Measurements from ENCODE around the gene TELO2.
"Not testable (repeated sequence)": the region's sequence is repeated elsewhere in the genome, so short reads cannot be mapped to it uniquely, and the experiment has no call there.

TELO2 gene

DNA sequence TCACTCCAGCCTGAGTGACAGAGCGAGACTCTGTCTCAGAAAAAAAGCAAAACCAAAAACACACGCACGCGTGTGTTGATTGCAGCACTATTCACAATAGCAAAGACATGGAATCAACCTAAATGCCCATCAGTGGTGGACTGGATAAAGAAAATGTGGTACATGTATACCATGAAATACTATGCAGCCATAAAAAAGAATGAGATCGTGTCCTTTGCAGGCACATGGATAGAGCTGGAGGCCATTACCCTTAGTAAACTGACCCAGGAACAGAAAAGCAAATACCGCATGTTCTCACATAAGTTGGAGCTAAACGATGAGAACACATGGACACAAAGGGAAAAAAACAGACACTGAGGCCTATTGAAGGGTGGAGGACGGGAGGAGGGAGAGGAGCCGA is 14.2 kb upstream of the TELO2 start:
- not testable (repeated sequence) for DNase-seq

DNA sequence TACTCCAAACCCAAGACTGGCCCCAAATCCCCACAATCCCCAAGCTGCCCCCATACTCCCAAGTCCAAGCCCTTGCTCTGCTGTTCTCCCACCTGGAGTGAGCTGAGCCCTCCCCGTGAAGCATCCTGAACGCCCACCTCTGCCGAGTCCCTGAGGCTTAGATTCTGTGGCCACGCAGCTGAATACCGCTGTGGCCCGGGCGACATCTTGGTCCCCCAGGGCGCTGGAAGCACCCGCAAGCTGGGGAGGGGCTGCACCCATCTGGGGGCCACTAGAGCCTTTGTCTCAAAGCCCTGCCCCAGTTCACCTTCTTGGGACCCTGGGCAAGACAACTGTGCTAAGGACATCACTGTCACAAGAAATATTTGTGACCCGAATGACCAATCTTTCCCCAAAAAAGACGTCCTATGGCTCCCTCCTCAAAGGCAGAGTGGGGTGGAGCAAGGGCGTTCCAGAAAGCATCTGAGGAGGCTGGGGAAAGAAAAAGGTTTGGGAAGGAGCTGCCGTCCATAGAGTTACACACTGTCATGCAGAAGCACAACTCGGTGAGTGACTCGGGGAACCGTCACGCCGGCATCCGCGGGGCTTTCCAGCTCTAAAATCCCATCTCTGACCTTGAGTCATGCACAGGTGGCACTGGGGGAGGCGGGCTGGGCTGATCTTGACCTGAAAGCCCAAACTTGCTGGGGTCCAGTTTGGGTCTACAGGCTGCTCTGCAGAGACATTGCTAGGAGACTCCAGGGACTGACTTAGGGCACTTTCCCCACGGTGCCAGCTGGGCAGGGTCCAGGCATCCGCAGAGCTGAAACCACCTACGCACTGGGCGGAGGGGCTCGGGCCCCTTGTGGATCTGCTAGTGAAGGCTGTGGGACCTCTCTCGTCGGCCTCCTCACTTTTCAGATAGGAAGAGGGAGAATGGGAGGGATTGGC is 11.0 kb upstream of the TELO2 start:
- no peak for DNase-seq

DNA sequence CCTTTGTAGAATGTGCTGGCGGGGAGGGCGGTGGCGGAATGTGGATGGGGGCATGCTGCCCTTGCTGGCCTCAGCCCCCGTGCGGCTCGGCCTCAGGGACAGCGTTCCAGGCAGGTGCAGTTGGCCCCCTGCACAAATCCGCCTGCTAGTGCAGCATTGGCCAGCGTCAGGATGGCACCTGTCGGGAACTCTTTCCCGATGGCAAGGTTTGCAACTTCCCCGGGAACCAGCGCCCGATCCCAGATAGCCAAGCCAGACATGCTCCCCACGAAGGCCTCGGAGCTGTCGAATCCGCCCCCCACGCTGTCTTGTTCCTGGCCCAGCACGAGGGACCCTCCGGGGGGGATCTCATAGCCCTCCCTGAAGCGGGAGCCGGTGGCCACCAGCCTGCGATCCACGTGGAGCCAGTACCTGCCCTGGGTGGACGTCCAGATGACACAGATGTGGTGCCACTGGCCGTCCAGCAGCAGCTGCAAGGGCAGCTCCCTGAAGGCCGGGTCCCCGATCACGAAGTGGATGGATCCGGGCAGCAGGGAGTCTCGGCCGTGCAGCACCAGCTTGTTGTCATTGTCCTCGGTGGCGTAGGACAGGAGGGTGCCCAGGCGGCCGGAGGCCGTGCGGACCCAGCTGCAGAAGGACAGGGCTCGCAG is 7.2 kb upstream of the TELO2 start:
- no peak for DNase-seq

DNA sequence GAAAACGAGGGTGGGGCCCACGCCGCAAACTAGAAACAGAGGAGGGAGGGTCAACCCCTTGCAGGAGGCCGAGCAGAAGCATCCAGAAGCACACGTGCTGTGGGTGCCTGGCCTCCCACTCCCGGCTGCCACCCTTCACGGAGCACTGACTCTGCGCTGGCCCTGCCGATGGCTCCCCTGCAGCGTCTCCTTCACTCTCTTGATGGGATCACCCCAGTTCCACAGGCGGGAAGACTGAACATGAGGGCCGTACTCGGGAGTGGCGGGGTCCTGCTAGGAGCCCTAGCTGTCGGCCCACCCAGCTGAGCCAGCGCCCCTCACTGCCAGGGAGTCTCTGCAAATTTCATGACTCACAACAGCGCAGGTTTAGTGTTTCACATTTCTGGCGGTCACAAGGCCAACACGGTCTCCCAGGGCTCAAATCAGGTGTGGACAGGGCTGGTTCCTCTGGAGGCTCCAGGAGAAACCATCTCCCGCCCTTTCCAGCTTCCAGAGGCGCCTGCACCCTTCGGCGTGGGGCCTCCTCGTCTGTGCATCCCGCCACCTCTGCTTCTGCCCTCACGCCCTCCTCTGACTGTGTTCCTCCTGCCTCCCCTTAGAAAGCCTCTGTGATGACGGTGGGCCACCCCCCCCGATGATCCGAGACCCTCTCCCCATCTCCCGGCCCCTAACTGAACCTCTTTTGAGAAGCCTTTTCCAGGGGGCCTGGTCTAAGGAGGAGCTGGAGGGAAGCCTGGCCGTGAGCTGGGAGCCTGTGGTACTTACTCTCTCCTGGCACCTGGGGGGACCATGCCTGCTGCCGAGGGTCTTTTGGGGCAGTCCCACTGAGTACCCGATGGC is 6.4 kb upstream of the TELO2 start:
- DNase-seq, result no peak

DNA sequence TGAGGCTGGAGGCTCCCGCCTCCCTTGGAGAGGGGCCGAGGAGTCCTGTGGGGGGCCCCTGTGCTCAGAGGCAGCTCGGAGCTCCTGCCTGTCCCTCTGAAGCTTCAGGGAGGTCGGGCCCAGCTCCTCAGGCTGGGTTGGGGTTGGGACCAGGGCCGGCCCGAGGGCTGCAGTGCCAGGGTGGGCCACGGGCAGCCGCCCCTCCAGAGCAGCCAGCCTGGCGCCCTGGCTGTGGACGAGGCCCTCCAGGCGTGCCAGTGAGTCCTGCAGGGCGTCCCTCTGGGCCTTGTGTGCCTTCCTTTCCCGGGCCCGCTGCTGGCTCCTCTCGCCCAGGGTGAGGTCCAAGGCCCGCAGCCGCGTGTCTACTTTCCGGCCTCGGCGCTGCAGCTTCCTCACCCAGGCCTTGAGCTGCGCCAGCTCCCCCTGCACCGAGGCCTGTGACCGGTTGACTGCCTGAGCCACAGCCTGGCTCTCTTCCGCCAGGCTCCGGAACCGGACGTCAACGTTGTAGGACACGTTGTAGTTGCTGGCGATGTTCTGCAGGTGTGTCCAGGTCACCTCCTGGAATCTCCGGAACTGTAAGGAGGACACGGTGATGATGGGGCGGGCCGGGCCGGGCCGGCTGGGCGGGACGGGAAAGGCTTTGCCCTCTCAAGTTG is 5.6 kb upstream of the TELO2 start:
- no peak for DNase-seq

DNA sequence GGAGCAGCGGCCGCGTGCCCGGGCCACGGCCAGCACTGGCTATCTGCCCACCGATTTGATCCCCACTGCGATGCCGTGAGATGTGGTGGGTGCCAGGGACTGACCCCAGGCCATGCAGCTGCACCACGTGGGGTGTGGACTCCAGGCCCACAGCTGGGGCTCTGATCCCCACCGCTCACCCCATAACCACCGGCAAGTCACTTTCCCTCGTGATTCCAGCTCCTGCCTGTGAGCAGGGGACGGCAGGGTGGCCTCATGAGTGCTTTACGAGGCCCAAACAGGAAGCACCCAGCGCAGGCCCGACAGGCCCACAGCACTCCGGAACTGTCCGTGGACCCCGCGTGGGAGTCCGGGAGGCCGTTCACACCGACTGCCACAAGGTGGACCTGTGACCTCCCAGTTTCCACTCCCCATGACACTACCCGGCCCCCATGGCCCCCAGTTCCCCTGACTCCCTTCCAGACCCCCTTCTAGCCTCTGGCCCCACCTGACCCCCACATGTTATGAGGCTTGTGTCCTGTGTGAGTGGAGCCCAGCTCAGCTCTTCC is 5.0 kb upstream of the TELO2 start:
- no peak for DNase-seq

DNA sequence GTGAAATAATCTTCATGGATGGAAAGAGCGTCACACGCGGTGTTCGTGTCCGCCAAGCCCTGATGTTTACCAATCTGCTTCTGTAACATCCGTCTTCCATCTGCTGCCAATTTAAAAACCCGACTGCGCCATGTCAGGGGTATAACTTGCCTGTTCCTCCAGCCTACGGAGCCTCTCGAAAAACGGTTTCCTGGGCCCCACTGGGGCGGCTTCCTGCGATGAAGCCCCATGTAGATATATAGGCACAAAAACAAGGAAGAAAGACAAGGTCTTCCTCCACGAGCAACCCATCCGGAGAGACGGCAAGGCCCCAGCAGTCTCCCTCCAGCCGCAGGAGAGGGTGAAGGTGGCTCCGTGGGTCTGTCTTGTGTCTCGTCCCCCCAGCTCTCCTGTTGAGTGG is 4.5 kb upstream of the TELO2 start, which contains the start of gene PTX4:
PTX4 (minus strand) TSS at position 326 of the 400 bp plus-strand sequence; CDS start at position 291, 35 bp downstream.
- no peak for DNase-seq

DNA sequence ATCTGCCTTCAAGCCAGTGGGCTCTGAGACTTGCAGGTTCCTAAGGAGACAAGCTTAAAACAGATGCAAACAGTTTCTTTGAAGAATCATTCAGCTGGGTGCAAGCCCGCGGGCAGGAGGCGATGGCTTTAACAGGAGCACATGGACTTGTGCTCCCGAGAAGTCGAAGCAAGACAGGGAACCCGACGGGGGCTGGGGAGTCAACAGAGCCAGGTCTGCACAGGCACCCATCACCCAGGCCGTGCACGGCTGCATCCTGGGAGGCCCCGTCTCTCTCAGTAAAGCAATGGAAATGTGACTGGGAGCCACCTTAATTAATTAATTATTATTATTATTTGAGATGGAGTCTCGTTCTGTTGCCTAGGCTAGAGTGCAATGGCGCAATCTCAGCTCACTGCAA is 4.1 kb upstream of the TELO2 start:
- DNase-seq, result no peak

DNA sequence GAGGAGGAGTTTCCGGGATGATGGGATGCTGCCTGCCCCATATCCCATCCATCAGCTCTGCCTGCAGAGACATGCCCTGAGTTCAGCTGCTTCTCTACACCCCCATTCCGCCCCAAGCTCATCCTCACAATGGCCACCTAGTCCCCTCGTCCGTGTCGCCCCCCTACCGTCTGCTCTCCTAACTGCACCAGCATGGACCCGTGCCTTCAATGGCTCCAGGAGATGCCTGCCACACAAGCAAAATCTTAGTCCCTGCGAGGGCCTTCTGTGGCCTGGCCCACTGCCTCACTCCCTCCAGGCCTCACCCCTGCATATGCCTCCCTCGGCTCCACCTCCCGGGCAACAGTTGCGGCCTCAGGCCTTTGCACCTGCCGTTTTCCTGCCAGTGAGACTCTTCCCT is 1.8 kb upstream of the TELO2 start:
- DNase-seq, result no peak

DNA sequence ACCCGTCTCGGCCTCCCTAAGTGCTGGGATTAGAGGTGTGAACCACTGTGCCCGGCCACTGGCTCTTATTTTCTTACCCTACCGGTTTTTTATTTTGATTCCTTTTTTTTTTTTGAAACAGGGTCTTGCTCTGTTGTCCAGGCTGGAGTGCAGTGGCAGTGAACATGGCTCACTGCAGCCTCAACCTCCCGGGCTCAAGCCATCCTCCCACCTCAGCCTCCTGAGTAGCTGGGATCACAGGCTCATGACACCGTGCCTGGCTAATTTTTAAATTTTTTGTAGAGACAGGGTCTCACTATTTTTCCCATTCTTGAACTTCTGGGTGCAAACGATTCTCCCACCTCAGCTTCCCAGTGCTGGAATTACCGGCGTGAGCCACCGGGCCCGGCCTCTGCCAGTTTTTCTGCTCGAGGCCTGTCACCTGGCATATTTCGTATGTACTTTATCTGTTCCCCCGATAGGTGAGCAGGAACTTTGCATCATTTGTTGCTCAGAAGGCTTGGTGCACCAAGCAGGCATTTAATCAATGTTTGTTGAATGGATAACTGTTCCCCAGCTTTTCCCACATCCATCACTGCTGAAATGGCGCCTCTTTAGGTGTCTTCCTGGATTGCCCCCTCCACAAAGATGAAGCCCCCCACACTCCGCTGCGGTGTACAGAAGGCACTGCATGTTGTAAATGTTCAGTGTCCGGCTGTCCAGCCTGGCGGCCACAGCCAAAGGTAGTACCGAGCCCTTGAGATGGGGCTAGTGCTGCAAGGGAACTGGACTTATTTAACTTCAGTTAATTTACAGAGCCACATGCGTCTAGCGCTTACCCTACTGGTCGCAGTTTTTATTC is 858 bp upstream of the TELO2 start:
- DNase-seq, result no peak

DNA sequence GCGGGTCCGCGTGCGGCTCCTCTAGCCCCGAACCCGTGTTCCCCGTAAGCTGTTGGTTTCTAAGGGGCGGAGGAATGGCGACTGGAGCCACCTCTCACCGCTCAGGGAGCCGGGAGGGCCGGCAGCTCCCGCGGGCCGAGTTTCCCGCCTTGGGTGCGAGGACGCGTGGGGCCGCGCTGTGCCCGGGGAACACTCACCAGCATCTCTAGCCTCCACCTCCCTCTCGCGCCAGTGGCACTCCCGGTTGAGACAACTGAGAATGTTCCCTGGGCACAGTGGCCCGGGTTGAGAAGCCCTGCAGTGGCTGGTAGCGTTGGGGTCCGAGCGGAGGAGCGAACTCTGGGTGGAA is 560 bp downstream of the TELO2 start:
- DNase-seq, result no peak

DNA sequence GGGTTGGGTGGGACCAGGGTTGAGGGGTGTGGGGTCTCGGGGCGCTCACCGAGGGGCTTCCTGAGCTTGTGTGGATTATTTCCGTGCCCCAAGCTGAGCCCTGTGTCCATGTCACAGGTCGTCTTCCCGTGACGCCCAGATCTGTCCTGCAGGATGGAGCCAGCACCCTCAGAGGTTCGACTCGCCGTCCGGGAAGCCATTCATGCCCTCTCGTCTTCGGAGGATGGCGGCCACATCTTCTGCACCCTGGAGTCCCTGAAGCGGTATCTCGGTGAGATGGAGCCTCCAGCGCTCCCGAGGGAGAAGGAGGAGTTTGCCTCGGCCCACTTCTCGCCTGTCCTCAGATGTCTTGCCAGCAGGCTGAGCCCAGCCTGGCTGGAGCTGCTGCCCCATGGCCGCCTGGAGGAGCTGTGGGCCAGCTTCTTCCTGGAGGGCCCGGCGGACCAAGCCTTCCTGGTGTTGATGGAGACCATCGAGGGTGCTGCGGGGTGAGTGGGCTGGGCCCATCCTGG is 1.0 kb downstream of the TELO2 start:
- DNase-seq, result no peak

DNA sequence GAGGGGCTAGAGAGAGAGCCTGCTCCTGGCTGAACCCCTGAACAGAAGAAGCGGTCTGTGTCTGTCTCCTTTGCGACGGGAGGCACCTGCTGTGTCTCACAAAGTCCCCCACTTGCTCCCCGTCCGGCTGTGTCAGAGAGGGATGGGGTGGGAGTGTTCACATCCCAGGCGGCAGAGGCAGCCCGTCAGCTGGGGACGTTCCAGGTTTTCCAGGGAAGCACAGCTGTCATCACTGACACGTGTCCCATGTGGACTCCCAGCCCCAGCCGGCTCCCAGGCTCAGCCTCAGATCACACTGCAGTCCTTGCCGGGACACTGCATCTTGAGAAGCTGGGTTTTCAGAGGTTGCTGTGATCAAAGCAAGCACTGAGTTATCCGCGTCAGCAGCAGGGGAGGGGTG is 1.6 kb downstream of the TELO2 start:
- DNase-seq, result peak; percentile 8

DNA sequence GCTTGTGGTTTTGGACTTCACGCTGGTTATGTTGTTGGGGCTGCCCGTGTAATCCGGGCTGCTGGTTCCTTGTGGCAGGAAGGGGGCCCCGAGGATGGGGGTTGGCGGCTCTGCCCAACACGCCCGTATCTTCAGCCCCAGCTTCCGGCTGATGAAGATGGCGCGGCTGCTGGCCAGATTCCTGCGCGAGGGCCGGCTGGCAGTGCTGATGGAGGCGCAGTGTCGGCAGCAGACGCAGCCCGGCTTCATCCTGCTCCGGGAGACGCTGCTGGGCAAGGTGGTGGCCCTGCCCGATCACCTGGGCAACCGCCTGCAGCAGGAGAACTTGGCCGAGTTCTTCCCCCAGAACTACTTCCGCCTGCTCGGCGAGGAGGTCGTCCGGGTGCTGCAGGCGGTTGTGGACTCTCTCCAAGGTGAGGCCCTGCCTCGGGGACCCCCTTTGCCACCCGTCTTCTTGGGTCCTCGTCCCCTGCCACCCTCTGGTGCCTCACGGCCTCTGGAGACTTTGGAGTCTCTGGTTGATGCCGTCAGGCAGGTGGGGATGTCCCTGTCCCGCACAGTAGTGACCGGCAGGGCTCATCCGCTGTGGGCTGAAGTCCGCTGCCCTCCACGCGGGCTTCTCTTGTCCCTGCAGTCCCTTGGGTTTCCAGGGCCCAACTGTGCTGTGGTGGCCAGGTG is 2.2 kb downstream of the TELO2 start:
- DNase-seq, result no peak

DNA sequence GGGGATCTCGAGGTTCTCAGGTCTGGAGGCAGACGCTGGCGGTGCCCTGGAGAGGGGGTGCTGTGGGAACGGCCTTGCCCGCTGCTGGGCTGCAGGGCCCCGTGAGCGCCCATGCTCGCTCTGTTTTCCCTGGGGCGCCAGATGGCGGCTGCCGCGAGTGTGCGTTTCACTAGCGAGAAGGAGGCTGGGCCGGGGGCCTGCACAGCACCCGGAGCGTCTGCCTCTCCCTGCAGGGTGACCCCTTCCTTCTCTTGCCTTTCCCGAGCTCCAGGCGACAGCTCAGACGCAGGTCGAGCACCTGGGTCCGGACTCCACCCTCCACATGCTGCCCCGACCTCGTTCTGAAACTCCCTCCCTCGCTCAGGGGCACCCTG is 2.7 kb downstream of the TELO2 start:
- no peak for DNase-seq

DNA sequence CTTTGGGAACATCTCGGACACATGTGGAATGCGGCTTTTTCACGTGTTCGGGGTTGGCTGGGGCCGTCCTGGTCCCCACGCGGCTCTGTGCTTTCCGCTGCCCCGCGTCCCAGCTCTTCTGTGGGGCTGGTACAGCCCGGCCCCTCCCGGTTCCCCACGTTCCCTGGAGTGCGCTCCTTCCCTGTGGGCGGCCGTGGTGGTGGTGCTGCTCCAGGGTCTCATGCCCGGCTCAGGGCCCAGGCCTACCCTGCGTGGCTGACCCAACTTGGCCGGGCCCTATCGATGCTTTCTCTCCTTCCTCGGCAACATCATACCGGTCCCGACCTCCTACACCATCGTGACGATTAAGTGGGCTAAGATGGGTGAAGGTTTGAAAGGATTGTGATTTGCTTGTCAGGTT is 3.3 kb downstream of the TELO2 start:
- DNase-seq, result no peak

DNA sequence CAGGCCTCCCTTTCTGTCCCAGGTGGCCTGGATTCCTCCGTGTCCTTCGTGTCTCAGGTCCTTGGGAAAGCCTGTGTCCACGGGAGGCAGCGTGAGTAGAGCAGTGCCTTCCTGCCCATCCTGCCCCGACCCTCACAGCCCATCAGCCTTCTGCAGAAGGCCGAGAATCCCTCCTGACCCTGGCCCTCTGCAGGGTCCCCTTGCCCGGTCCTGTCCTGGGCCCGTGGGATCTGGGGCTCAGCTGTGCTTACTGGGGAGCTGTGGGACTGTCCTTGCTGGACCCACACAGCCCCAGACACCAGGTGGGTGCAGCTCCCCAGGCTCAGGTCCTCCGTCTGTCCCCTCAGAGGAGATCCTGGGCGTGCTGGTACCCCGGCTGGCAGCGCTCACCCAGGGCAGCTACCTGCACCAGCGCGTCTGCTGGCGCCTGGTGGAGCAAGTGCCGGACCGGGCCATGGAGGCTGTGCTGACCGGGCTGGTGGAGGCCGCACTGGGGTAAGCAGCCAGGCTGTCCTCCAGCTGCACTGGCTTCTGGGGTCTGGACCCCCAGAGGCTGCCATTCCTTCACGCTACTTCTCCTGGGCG is 3.9 kb downstream of the TELO2 start:
- no peak for DNase-seq

DNA sequence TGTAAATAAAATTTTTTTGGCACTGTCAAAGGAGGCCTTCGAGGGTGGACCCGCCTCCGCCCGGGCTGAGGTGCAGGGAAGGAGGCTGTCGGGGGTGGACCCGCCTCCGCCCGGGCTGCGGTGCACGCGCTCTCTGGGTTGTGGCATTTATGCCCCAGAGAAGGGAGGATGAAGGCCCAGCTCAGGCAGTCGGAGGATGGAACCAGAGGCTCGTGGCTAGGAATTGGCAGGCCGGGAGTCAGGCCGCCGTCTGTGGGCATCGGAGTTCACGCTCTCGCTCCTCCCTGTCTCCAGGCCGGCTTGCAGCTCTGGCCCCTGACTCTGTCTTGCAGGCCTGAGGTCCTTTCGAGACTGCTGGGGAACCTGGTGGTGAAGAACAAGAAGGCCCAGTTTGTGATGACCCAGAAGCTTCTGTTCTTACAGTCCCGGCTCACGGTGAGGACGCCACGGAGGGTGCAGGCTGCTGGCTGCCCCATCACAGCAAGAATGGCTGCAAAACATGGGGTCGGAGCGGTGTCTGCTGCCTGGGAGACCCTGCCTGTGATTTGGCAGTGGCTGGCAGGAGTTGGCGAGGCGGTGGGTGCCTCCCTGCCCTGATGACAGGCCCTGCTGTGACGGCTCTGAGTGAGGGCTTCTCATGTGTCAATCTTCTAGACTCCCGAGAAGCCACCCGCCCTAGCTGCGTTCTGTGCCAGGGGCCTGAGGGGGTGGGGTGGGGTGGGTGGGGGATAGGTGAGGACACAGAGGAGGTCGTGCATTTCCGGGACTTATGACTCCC is 5.9 kb downstream of the TELO2 start:
- DNase-seq, result no peak

DNA sequence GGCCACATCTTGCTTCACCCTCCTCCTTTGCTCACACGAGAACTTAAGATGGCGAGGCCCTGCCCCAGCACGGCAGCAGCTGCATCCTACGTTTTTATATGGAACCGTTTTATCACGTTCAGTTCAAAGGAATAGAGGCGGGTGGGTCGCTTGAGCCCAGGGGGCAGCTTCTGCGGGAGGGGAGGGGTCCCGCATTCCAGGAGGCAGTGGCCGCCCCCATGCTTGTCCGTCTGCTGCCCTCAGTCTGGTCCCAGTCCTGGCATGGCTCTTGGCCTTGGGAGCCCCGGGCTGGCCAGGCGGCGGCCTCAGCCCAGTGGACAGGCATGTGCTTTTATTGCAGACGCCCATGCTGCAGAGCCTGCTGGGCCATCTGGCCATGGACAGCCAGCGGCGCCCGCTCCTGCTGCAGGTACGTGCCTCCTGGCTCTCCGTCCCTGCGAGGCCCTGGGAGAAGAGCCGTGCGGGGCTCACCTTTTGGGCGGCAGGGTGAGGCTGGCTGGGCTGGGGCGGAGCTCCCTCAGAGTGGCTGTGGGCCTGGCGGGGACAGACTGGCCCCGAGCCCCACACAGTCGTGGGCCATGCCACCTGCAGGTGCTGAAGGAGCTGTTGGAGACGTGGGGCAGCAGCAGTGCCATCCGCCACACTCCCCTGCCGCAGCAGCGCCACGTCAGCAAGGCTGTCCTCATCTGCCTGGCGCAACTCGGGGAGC is 6.8 kb downstream of the TELO2 start:
- no peak for DNase-seq
